Upper lobe of right lung (tissue), 1 donor: ENCODE data around the gene SLC23A2. TPM values are rescaled to one million over a fixed set of nuclear protein-coding genes. Genes with fewer than 3 reads are reported as not detected.
"Not testable (repeated sequence)": the region's sequence is repeated elsewhere in the genome, so short reads cannot be mapped to it uniquely, and the experiment has no call there.

Experiments used
- ATAC-seq: fragments of 200-7000 bp; cut with Tn5 transposase; one replicate; pipeline ENCODE4 v1.9.1; 2020; ENCODE audit warnings: mild to moderate bottlenecking, moderate library complexity
- DNase-seq: peaks from one replicate; pipeline ENCODE4 v3.0.0-alpha.2; 2020
- H3K27ac ChIP-seq: fragments of 200-600 bp; one replicate; pipeline ENCODE4 v1.8.0; 2022
- H3K27me3 ChIP-seq: fragments of 200-600 bp; one replicate; pipeline ENCODE4 v1.8.0; 2022; ENCODE audit warnings: mild to moderate bottlenecking
- H3K36me3 ChIP-seq: fragments of 200-600 bp; one replicate; pipeline ENCODE4 v1.8.0; 2022
- H3K4me1 ChIP-seq: fragments of 200-600 bp; one replicate; pipeline ENCODE4 v1.8.0; 2022
- H3K4me3 ChIP-seq: fragments of 200-600 bp; one replicate; pipeline ENCODE4 v1.8.0; 2022; ENCODE audit warnings: mild to moderate bottlenecking
- H3K9me3 ChIP-seq: fragments of 200-600 bp; one replicate; pipeline ENCODE4 v1.8.0; 2022
- intact Hi-C: fragments of 100-400 bp; cut with DNase I; formaldehyde crosslinking; loops from one replicate; pipeline ENCODE4 v1.11.0; 2022
- total RNA-seq: library from RNA; stranded (reverse); fragmentation: NEBNext Ultra II Directional; extraction: Animal tissue kit (Norgen Biotek cat#: 25700); gene quantifications from one replicate; pipeline ENCODE4 v1.2.1, GENCODE V29; 2021
- TF ChIP-seq, protein P1 (sequence below): fragments of 200-600 bp; IDR thresholded peaks from one replicate; pipeline ENCODE4 v1.8.0; 2022; ENCODE audit warnings: antibody characterized with exemption
- donor health status: DM: no; HTN: yes; CAD: no; lungs with severe emphysema.

The SLC23A2 gene
- total RNA-seq, 1 donor from 2014 or later: 26.2 TPM

DNA sequence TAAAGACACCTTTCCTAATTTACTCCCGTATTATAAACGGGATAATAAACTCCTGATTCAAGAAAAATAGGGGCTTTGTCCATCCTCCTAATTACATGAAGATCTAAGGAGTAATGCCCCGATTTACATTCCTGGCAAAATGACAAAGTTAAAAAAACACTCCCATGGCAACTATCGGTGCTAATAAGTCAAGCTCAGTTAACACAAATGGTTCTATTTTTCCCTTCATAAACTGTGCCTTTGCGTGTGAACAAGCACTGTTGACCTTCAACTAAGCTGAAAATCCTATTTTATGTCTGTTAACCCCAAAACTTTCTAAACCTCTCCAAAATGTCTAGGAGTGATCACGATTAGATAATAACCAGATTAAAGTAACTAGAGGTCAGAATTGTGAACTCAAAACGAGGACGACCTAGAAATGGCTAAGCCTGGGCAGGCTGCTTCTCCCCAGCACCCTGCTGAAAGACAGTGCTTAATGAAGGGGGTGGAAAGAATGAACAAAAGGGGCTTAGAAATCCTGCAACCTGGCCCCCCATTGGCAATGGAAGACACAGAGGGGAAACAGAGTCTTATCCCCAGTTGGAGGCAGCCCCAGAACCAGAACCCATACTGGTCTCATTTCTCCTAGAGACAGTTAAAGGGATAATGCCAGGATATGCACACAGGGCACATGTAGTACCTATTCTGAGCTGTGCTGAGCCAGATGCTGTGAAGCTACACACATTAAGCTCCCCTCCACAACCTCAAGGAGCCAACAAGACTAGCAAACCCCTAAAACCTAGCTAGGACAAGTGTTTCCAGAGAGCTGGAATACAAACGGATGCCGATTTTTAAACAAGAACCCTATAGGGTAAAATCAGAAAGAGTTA is 23.0 kb downstream of the SLC23A2 start:
- intact Hi-C loops: no loop called here
- Histone ChIP-seq H3K4me3 (no peak overlapping the region), H3K4me1 (peaks cover 9% of the 10 kb centered on the region), H3K27ac (no peak overlapping the region), H3K9me3 (no peaks in the 10 kb centered on the region), H3K27me3 (no peaks in the 10 kb centered on the region), H3K36me3 (no peaks in the 10 kb centered on the region)
- ATAC-seq: no peak
- no peak for DNase-seq
- TF ChIP-seq, protein P1, sequence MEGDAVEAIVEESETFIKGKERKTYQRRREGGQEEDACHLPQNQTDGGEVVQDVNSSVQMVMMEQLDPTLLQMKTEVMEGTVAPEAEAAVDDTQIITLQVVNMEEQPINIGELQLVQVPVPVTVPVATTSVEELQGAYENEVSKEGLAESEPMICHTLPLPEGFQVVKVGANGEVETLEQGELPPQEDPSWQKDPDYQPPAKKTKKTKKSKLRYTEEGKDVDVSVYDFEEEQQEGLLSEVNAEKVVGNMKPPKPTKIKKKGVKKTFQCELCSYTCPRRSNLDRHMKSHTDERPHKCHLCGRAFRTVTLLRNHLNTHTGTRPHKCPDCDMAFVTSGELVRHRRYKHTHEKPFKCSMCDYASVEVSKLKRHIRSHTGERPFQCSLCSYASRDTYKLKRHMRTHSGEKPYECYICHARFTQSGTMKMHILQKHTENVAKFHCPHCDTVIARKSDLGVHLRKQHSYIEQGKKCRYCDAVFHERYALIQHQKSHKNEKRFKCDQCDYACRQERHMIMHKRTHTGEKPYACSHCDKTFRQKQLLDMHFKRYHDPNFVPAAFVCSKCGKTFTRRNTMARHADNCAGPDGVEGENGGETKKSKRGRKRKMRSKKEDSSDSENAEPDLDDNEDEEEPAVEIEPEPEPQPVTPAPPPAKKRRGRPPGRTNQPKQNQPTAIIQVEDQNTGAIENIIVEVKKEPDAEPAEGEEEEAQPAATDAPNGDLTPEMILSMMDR: no peak

DNA sequence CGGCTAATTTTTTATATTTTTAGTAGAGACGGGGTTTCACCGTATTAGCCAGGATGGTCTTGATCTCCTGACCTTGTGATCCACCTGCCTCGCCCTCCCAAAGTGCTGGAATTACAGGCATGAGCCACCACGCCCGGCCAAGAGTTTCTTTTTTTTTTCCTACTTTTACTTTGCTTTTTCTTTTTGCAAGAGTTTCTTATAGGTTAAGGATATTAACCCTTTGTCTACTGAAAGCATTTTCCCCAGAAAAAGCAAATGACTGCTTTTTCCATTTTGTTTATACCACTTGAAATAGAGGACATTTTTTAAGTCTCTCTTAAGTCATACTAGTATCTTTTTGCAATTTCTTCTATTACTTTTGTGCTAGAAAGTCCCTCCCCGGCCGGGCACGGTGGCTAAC is 25.3 kb downstream of the SLC23A2 start:
- H3K27ac ChIP-seq, H3K9me3 ChIP-seq, H3K4me3 ChIP-seq, ATAC-seq, H3K36me3 ChIP-seq, intact Hi-C loops, H3K27me3 ChIP-seq, DNase-seq: not testable (repeated sequence)
- peaks cover 16% of the 10 kb centered on the region for H3K4me1 ChIP-seq

DNA sequence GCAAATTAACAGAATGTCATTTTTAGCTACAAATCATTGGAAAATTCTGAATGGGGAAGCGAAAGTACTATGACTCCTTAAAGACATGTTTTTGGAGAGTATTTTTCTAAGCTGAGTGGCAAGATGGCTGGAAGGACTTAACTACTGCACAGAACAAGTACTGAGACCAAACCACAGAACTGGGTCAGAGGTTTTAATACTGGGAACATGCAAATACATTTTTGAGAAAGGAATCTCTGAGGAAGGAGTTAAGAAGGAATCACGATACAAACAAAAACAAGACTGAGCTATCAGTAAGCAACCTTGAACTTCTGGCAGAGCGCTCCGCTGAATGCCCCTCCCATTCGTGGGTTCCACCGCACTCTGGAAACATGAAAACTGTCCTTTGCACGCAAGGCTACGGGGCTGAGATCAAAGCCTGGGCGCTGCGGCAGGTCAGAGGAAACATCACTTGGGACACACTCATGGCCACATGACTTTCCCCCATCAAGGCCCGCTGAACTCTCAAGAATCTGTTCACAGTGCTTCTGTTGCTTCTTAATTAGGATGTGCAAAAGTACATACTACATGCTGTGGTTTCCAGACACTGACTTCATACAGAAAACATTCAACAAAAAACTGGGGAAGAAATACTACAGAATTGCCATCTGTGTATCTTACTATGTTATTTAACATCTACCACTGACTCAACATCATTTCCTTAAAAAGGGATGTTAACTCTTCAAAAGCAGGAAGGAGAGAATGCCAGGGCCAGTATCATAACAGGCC is 27.8 kb downstream of the SLC23A2 start:
- H3K4me1 ChIP-seq: peaks cover 16% of the 10 kb centered on the region
- ATAC-seq (peak; percentile 82), DNase-seq (peak; percentile 73)
- TF ChIP-seq, protein P1: no peak
- peak overlapping the region; percentile 78 for H3K27ac ChIP-seq
- H3K27me3 ChIP-seq: no peaks in the 10 kb centered on the region
- H3K9me3 ChIP-seq: no peaks in the 10 kb centered on the region
- peak overlapping the region; percentile 23 for H3K4me3 ChIP-seq
- peaks cover 10% of the 10 kb centered on the region for H3K36me3 ChIP-seq
- intact Hi-C loops: no loop called here

DNA sequence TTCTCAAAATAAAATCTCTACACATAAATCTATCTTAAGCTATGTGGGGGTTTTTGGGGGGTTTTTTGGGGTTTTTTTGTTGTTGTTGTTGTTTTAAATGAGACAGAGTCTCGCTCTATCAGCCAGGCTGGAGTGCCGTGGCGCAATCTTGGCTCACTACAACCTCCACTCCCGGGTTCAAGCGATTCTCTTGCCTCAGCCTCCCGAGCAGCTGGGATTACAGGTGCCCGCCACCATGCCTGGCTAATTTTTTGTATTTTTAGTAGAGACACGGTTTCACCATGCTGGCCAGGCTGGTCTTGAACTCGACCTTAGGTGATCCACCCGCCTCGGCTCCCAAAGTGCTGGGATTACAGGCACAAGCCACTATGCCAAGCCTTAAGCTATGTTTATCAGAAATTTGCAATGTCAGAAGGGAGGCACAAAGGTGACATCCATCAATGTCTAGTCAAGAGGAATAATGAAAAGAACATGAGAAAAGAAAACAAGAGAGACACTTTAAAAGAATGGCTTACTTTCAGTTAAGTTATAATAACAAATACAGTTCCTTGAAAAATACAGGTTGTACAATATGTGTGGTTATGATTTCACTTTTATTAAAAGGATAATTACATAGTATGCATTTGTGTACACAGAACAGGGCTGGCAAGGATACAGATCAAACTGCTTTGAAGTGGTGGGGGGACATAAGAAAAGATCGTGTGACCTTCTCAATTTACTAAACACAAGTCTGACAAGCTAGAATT is 28.6 kb downstream of the SLC23A2 start:
- intact Hi-C loops: no loop called here
- Histone ChIP-seq H3K4me3 (peak overlapping the region; percentile 23), H3K4me1 (peaks cover 16% of the 10 kb centered on the region), H3K36me3 (peaks cover 10% of the 10 kb centered on the region), H3K27ac (peak overlapping the region; percentile 78), H3K9me3 (no peaks in the 10 kb centered on the region), H3K27me3 (no peaks in the 10 kb centered on the region)
- ATAC-seq (no peak), DNase-seq (no peak)
- TF ChIP-seq, protein P1: no peak

DNA sequence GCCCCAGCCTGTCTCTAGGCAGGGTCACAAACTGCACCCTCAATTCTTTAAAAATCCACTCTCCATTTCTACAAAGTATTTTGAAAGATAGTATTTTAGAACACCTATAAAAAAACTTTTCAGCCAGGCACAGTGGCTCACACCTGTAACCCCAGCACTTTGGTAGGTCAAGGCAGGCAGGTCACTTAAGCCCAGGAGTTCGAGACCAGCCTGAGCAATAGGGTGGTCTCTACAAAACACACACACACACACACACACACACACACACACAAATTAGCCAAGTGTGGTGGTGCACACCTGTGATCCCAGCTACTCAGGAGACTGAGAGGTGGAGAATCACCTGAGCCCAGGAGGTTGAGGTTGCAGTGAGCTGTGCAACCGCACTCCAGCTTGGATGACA is 30.2 kb downstream of the SLC23A2 start:
- H3K27ac ChIP-seq: no peak overlapping the region
- peaks cover 26% of the 10 kb centered on the region for H3K4me1 ChIP-seq
- H3K27me3 ChIP-seq: no peaks in the 10 kb centered on the region
- no peaks in the 10 kb centered on the region for H3K9me3 ChIP-seq
- ATAC-seq (no peak), DNase-seq (no peak)
- TF ChIP-seq, protein P1: no peak
- no peak overlapping the region for H3K4me3 ChIP-seq
- H3K36me3 ChIP-seq: peaks cover 10% of the 10 kb centered on the region
- intact Hi-C loops: no loop called here
